IPS-18a (cell line): ENCODE results near the gene HOXC13.

ENCODE experiments used
- H3K27ac ChIP-seq: one replicate; pipeline ENCODE4 v1.5.1; 2013; ENCODE audit warnings: low read length
- H3K27me3 ChIP-seq: one replicate; pipeline ENCODE4 v1.6.1; 2013; ENCODE audit warnings: mild to moderate bottlenecking, low read length; ENCODE audit not compliant: control insufficient read depth, insufficient read depth
- H3K36me3 ChIP-seq: one replicate; pipeline ENCODE4 v1.6.1; 2013; ENCODE audit warnings: low read depth, low read length; ENCODE audit not compliant: control insufficient read depth
- H3K4me1 ChIP-seq: one replicate; pipeline ENCODE4 v1.6.1; 2013; ENCODE audit warnings: low read depth, low read length; ENCODE audit not compliant: control insufficient read depth
- H3K4me3 ChIP-seq: one replicate; pipeline ENCODE4 v1.5.1; 2013; ENCODE audit warnings: low read length
- H3K9ac ChIP-seq: one replicate; pipeline ENCODE4 v1.6.1; 2013; ENCODE audit warnings: mild to moderate bottlenecking, low read length, moderate library complexity
- H3K9me3 ChIP-seq: one replicate; pipeline ENCODE4 v1.6.1; 2013; ENCODE audit warnings: low read depth, low read length; ENCODE audit not compliant: control insufficient read depth

The HOXC13 gene

GRCh38 chr12:53992377-53992889 lies 53.8 kb downstream of the HOXC13 start:
- Histone ChIP-seq H3K9ac (no peak overlapping the region), H3K4me3 (no peak overlapping the region), H3K27me3 (peaks cover 100% of the 10 kb centered on the region), H3K4me1 (peaks cover 7% of the 10 kb centered on the region), H3K9me3 (no peaks in the 10 kb centered on the region), H3K27ac (no peak overlapping the region), H3K36me3 (no peaks in the 10 kb centered on the region)

GRCh38 chr12:53993162-53994008 lies 54.8 kb downstream of the HOXC13 start:
- Histone ChIP-seq H3K4me1 (peaks cover 7% of the 10 kb centered on the region), H3K27me3 (peaks cover 100% of the 10 kb centered on the region), H3K9me3 (no peaks in the 10 kb centered on the region), H3K9ac (no peak overlapping the region), H3K4me3 (no peak overlapping the region), H3K27ac (no peak overlapping the region), H3K36me3 (no peaks in the 10 kb centered on the region)

DNA sequence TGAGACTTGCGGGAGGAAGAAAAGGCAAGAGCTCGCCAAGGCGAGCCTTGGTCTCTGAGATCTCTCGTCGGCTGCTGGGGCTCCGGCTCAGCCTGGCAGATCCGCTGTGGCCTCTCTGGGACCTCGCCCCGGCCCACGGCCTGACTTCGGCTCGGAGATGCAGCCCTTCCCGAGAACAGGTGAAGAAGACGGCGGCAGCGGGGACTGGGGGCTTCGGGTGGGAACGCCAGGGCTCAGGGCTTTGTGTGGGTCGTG lies 55.3 kb downstream of the HOXC13 start:
- Histone ChIP-seq H3K9ac (no peak overlapping the region), H3K9me3 (no peaks in the 10 kb centered on the region), H3K4me3 (no peak overlapping the region), H3K4me1 (peaks cover 7% of the 10 kb centered on the region), H3K27ac (no peak overlapping the region), H3K27me3 (peaks cover 100% of the 10 kb centered on the region), H3K36me3 (no peaks in the 10 kb centered on the region)

DNA sequence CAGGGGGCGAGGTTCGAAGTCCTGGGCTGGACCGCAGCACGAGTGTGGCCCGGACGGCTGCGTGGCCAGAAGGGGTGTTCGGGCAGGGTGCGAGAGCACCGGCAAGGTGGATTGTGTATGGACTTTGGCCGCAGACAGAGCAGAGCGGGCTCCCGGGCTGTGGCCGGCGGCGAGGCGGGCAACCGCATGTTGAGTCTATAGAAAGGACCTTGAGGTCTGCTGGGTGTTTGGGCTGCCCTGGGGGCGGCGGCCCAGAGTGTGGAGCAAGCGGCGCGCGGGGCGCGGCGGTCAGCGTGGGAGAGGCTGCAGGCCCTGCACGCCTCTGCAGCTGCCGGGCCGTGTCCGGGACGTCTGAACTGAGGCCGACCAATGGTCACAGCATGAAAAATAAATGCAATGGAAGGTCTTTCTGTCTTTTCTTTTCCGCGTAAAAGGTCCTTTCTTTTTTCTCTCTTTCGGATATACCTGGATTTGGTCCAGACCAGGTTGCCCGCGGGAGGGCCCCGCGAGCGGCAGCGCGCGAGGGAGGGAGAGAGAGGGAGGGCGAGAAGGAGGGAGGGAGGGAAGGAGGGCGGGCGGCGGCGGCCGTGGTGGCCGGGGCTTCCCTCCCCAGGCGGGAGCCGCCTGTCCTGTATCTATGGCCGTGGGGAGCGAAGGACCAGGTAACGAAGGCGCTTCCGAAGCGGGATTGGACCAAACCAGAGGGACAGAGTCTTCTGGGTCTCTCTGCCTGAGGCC lies 55.8 kb downstream of the HOXC13 start:
- H3K27ac ChIP-seq = no peak overlapping the region
- H3K36me3 ChIP-seq = no peaks in the 10 kb centered on the region
- peaks cover 100% of the 10 kb centered on the region for H3K27me3 ChIP-seq
- peaks cover 7% of the 10 kb centered on the region for H3K4me1 ChIP-seq
- H3K4me3 ChIP-seq = peak overlapping the region; percentile 13
- no peak overlapping the region for H3K9ac ChIP-seq
- no peaks in the 10 kb centered on the region for H3K9me3 ChIP-seq

DNA sequence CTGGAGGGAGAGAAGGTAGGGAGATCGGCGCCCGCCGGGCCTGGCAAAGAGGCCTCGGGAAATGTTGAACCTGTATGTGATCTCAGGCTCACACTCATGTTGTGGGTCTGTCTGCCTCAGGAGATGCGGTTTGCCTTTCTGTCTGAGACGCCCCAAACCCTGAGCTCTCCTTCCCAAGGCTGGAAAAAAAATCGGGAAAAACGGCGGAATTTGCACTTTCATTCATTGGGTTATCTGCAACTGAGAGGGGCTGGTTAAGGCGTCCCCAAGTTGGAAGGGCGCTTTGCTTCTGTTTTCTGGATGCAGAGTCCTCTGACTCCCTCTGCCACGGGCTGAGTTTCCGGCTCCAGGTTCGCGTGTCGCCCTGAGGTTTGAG lies 56.4 kb downstream of the HOXC13 start:
- Histone ChIP-seq H3K36me3 (no peaks in the 10 kb centered on the region), H3K9me3 (no peaks in the 10 kb centered on the region), H3K27ac (no peak overlapping the region), H3K9ac (no peak overlapping the region), H3K4me3 (peak overlapping the region; percentile 13), H3K27me3 (peaks cover 100% of the 10 kb centered on the region), H3K4me1 (peaks cover 7% of the 10 kb centered on the region)

GRCh38 chr12:53995378-53996239 lies 57.0 kb downstream of the HOXC13 start:
- Histone ChIP-seq H3K4me1 (peaks cover 7% of the 10 kb centered on the region), H3K27ac (no peak overlapping the region), H3K36me3 (no peaks in the 10 kb centered on the region), H3K9me3 (no peaks in the 10 kb centered on the region), H3K4me3 (peak overlapping the region; percentile 27), H3K9ac (no peak overlapping the region), H3K27me3 (peaks cover 100% of the 10 kb centered on the region)
